ENCODE results near the gene LAMA1. TPM values are rescaled to one million over a fixed set of nuclear protein-coding genes. Genes with fewer than 3 reads are reported as not detected.

Gene LAMA1
- total RNA-seq, 1 donor from 2014 or later, result not detected

GRCh38 chr18:7025194-7025593 is 92.4 kb downstream of the LAMA1 start:
- Mint-ChIP-seq H3K27me3 (ENCODE audit: insufficient read depth) (no peaks in the 10 kb centered on the region), H3K9me3 (no peaks in the 10 kb centered on the region), H3K36me3 (ENCODE audit: low read depth) (no peaks in the 10 kb centered on the region), H3K4me3 (no peak overlapping the region), H3K27ac (no peak overlapping the region), H3K4me1 (ENCODE audit: low read depth) (no peaks in the 10 kb centered on the region)
- intact Hi-C loops (cut with micrococcal nuclease), result no loop called here
- no peak for DNase-seq (ENCODE audit: low spot score)

- no peaks in the 10 kb centered on the region for H3K4me1 Mint-ChIP-seq (ENCODE audit: low read depth)
- no peak overlapping the region for H3K4me3 Mint-ChIP-seq
- H3K36me3 Mint-ChIP-seq (ENCODE audit: low read depth), result no peaks in the 10 kb centered on the region
- H3K9me3 Mint-ChIP-seq, result no peaks in the 10 kb centered on the region
- intact Hi-C loops (cut with micrococcal nuclease), result loop anchor here (5.0 kb wide), 1 partner anchor 356 kb away; no protein-coding TSS in a partner anchor
- H3K27ac Mint-ChIP-seq, result no peak overlapping the region
- DNase-seq (ENCODE audit: low spot score), result no peak
- H3K27me3 Mint-ChIP-seq (ENCODE audit: insufficient read depth), result no peaks in the 10 kb centered on the region
These were observed 94.0 kb downstream of the LAMA1 start for GRCh38 chr18:7023581-7023980.

- intact Hi-C loops (cut with micrococcal nuclease), result loop anchor here (5.0 kb wide), 1 partner anchor 356 kb away; no protein-coding TSS in a partner anchor
- H3K4me3 Mint-ChIP-seq, result no peak overlapping the region
- no peaks in the 10 kb centered on the region for H3K4me1 Mint-ChIP-seq (ENCODE audit: low read depth)
- DNase-seq (ENCODE audit: low spot score), result no peak
- no peaks in the 10 kb centered on the region for H3K36me3 Mint-ChIP-seq (ENCODE audit: low read depth)
- H3K9me3 Mint-ChIP-seq, result no peaks in the 10 kb centered on the region
- no peaks in the 10 kb centered on the region for H3K27me3 Mint-ChIP-seq (ENCODE audit: insufficient read depth)
- no peak overlapping the region for H3K27ac Mint-ChIP-seq
These were observed 94.5 kb downstream of the LAMA1 start for GRCh38 chr18:7023063-7023580.

- intact Hi-C loops (cut with micrococcal nuclease), result loop anchor here (5.0 kb wide), 1 partner anchor 355 kb away; no protein-coding TSS in a partner anchor
These were observed 95.4 kb downstream of the LAMA1 start for GRCh38 chr18:7021994-7022840.

DNA sequence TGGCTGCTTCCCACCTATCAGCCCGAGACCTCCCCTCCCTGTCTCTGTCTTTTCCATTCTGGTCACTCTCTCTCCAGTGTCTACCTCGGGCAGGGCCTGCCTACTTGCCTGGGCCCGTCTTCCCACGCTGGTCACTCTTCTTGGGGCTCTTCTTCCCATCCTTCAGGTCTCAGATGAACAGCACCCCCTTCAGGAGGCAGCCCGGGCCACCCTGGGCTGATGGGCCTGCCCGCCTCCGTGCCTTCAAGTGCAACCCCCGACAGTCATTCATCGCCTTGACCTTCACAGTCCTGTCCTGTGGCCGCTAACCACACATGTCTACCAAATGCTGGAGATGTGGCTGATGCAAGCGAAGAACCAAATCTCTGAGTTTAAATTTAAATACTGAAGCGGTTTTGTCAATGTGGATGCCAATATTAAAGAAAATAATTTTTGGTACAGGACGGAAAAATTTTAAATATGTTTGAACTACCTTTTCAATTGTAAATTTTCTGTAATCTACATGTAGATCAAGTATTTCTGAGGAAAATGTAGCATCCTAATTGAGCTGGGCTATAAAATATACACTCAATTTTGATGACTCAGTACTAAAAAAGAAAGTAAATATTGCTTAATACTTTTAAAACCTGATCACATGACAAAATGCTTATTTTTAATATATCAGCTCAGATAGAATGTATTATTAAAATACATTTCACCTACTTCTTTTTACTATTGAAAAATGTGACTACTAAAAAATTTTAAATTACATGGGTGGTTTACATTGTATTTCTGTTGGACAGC is 96.4 kb downstream of the LAMA1 start:
- intact Hi-C loops (cut with micrococcal nuclease), result loop anchor here (5.0 kb wide), 1 partner anchor 354 kb away; no protein-coding TSS in a partner anchor
- Mint-ChIP-seq H3K27ac (no peak overlapping the region), H3K4me3 (no peak overlapping the region), H3K36me3 (ENCODE audit: low read depth) (no peaks in the 10 kb centered on the region), H3K27me3 (ENCODE audit: insufficient read depth) (no peaks in the 10 kb centered on the region), H3K9me3 (no peaks in the 10 kb centered on the region), H3K4me1 (ENCODE audit: low read depth) (no peaks in the 10 kb centered on the region)
- DNase-seq (ENCODE audit: low spot score), result no peak

More at GRCh38 chr18:7021994-7022840, 95.4 kb downstream of the LAMA1 start:
- DNase-seq (ENCODE audit: low spot score), result no peak
- H3K4me1 Mint-ChIP-seq (ENCODE audit: low read depth), result no peaks in the 10 kb centered on the region
- H3K27me3 Mint-ChIP-seq (ENCODE audit: insufficient read depth), result no peaks in the 10 kb centered on the region
- H3K9me3 Mint-ChIP-seq, result no peaks in the 10 kb centered on the region
- no peak overlapping the region for H3K4me3 Mint-ChIP-seq
- no peaks in the 10 kb centered on the region for H3K36me3 Mint-ChIP-seq (ENCODE audit: low read depth)
- H3K27ac Mint-ChIP-seq, result no peak overlapping the region

GRCh38 chr18:7017013-7017412 is 100.6 kb downstream of the LAMA1 start:
- Mint-ChIP-seq H3K27me3 (ENCODE audit: insufficient read depth) (no peaks in the 10 kb centered on the region), H3K9me3 (peaks cover 7% of the 10 kb centered on the region), H3K4me1 (ENCODE audit: low read depth) (no peaks in the 10 kb centered on the region), H3K36me3 (ENCODE audit: low read depth) (no peaks in the 10 kb centered on the region), H3K4me3 (no peak overlapping the region), H3K27ac (no peak overlapping the region)
- intact Hi-C loops (cut with micrococcal nuclease), result no loop called here
- no peak for DNase-seq (ENCODE audit: low spot score)

DNA sequence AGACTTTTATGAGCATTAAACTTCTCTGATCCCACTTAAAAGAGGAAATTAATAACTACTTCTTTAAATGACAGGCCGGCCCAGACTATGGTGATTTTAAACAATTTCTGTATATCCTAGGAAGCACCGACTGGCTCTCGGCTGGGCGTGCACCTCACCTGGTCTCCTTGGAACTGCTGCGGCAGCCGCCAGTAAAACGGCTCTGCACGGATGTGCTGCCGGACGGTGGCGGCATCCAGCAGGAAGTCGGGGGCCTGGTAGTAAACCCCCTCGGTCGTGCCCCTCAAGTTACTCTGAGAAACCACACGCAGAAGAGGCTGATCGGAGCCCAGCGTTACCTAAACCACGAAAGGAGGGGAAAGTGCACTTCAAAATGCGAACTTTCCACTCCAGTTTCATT is 106.5 kb downstream of the LAMA1 start:
- Mint-ChIP-seq H3K27me3 (ENCODE audit: insufficient read depth) (no peaks in the 10 kb centered on the region), H3K27ac (no peak overlapping the region), H3K4me3 (no peak overlapping the region), H3K4me1 (ENCODE audit: low read depth) (no peaks in the 10 kb centered on the region), H3K36me3 (ENCODE audit: low read depth) (no peaks in the 10 kb centered on the region), H3K9me3 (peaks cover 7% of the 10 kb centered on the region)
- intact Hi-C loops (cut with micrococcal nuclease), result no loop called here
- DNase-seq (ENCODE audit: low spot score), result no peak

DNA sequence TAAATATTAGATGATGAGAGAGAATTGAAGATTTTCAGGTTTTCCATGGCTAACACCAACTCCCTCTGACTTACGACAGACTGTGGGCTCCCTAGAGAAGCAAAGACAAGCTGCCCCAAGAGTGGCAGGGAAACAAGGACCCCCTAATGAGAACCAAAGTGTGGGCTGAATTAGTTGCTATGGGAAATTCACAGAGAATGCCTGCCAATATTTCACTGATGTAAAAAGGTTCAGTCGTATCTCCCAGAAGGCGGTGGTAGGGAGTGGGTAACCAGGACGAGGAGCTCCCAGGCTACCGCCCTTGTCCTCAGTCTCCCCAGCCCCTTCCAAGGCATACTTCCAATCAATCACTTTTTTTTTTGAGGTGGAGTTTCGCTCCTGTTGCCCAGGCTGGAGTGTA is 113.6 kb downstream of the LAMA1 start:
- Mint-ChIP-seq H3K9me3 (no peaks in the 10 kb centered on the region), H3K4me1 (ENCODE audit: low read depth) (no peaks in the 10 kb centered on the region), H3K27ac (no peak overlapping the region), H3K4me3 (no peak overlapping the region), H3K36me3 (ENCODE audit: low read depth) (no peaks in the 10 kb centered on the region), H3K27me3 (ENCODE audit: insufficient read depth) (no peaks in the 10 kb centered on the region)
- intact Hi-C loops (cut with micrococcal nuclease), result no loop called here
- no peak for DNase-seq (ENCODE audit: low spot score)

DNA sequence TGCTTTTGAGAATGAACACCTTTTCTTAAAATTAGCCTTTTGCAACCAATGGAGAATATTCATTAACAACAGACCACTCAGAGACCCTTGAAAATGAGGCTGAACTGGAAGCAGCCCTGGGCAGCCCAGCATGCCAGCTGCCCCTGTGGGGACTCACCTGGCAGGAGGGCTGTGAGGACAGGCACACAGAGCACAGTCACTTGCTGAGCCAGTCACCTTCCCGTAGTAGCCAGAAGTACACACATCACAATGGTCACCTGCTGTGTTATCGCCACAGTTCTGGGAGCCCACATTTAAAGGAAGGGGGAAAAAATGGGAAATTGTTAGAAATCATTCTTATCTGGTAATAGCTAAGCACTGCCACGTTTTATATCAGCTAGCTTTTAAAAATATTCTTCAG is 115.5 kb downstream of the LAMA1 start:
- no peaks in the 10 kb centered on the region for H3K4me1 Mint-ChIP-seq (ENCODE audit: low read depth)
- H3K9me3 Mint-ChIP-seq, result no peaks in the 10 kb centered on the region
- H3K27ac Mint-ChIP-seq, result no peak overlapping the region
- H3K27me3 Mint-ChIP-seq (ENCODE audit: insufficient read depth), result no peaks in the 10 kb centered on the region
- intact Hi-C loops (cut with micrococcal nuclease), result no loop called here
- no peak overlapping the region for H3K4me3 Mint-ChIP-seq
- no peak for DNase-seq (ENCODE audit: low spot score)
- H3K36me3 Mint-ChIP-seq (ENCODE audit: low read depth), result no peaks in the 10 kb centered on the region

DNA sequence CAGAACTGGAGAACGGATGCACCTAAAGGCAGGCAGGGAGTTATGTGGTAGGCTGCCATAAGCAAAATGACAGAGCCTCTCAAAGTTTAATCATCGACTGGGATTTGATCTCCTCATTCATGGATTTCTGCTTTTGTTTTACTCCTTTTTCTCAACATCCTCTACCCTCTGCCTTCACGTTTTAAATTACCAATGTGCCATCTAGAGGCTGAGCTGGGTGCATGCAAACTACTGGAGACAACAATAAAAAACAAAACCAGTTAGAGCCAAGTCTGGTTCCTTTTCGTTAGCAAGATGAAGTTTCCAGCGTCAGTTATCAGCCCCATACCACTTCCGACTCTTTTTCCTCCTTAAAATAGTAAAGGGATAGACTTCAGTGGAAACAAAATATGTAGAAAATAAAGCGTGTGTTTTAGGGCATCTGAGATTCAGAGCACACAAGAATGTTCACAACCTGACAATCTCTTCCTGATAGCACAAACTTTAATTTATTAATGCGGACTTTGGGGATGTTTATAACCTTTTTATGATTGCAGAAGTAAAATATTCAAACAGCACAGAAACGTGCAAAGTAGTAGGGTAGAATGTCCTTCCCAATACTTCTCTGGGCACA is 117.0 kb downstream of the LAMA1 start:
- Mint-ChIP-seq H3K9me3 (no peaks in the 10 kb centered on the region), H3K4me3 (no peak overlapping the region)

DNA sequence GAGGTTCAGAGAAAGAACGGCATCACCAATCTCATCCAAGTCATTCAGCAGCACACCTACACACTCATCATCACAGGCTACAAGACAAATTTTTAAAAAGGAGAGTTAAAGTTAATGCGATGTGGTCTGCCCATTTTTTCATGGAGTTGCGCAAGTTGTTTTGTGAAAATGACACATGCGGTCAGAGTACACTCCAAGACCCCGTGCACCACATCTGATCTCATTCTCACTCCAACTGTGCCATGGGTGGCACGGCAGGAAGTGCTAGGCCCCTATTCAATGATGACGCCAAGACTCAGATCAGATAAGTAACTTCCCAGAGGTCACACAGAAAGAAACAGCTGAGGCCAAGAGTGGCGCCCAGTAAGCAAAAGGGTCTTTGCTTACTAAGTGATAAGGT is 119.8 kb downstream of the LAMA1 start:
- no peaks in the 10 kb centered on the region for H3K9me3 Mint-ChIP-seq
- H3K27ac Mint-ChIP-seq, result no peak overlapping the region
- intact Hi-C loops (cut with micrococcal nuclease), result no loop called here
- H3K4me3 Mint-ChIP-seq, result no peak overlapping the region
- no peak for DNase-seq (ENCODE audit: low spot score)
- H3K36me3 Mint-ChIP-seq (ENCODE audit: low read depth), result no peaks in the 10 kb centered on the region
- no peaks in the 10 kb centered on the region for H3K27me3 Mint-ChIP-seq (ENCODE audit: insufficient read depth)
- no peaks in the 10 kb centered on the region for H3K4me1 Mint-ChIP-seq (ENCODE audit: low read depth)

More for the DNA sequence above, 117.0 kb downstream of the LAMA1 start:
- Mint-ChIP-seq H3K4me1 (ENCODE audit: low read depth) (no peaks in the 10 kb centered on the region), H3K27ac (no peak overlapping the region), H3K36me3 (ENCODE audit: low read depth) (no peaks in the 10 kb centered on the region), H3K27me3 (ENCODE audit: insufficient read depth) (no peaks in the 10 kb centered on the region)
- intact Hi-C loops (cut with micrococcal nuclease), result no loop called here
- no peak for DNase-seq (ENCODE audit: low spot score)

DNA sequence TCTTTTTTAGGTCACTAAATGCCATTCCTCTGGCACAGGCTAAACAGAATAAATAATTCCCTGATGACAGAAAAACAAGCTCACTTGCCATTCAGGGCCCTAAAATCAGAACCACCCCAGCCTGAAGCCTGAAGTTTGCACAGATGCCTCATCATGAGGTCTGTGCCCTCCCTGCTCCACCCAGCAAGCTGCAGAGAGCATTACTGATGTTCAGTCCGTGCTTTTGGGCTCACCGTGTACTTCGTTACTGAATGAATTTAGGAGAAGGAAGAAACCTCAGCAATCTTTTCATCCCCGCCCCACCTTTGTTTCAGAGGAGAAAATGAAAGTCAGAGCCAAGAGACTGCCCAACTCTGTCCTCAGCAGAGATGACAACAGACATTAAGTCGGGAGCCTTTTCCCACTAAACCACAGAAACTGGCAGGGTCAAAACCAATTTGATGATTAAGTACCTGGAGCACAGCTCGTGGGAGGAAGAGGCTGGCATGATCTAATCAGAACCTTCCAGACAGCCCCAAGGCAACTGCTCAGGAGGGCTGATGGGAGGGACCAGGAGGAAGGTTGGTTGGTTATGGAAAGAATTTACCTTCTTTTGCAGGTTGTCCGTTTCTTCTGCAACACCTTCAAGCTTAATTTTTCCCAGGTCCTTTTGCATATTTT is 122.7 kb downstream of the LAMA1 start:
- no peaks in the 10 kb centered on the region for H3K36me3 Mint-ChIP-seq (ENCODE audit: low read depth)
- intact Hi-C loops (cut with micrococcal nuclease), result no loop called here
- no peak overlapping the region for H3K27ac Mint-ChIP-seq
- no peaks in the 10 kb centered on the region for H3K4me1 Mint-ChIP-seq (ENCODE audit: low read depth)
- H3K9me3 Mint-ChIP-seq, result no peaks in the 10 kb centered on the region
- no peaks in the 10 kb centered on the region for H3K27me3 Mint-ChIP-seq (ENCODE audit: insufficient read depth)
- DNase-seq (ENCODE audit: low spot score), result no peak
- H3K4me3 Mint-ChIP-seq, result no peak overlapping the region
